ENCODE data around the gene TMEM255B. TPM values are rescaled to one million over a fixed set of nuclear protein-coding genes. Genes with fewer than 3 reads are reported as not detected.
A peak's percentile ranks its signal among the peaks of the same experiment; 100 is the strongest.

TMEM255B gene
- total and polyA plus RNA-seq, 2 of the 4 experiments (the other 2 are of a cell fraction) = 0.36 to 0.94 TPM

- DNase-seq (no peak), ATAC-seq (ENCODE audit: low read depth) (no peak)
- peak overlapping the region; percentile 96 for H3K27ac ChIP-seq (ENCODE audit: insufficient read depth, low read length)
- peak overlapping the region; percentile 48 for H3K23ac ChIP-seq (ENCODE audit: low read depth, low read length)
- H2BK5ac ChIP-seq (ENCODE audit: low read depth, low read length, poor library complexity, severe bottlenecking) = peak overlapping the region; percentile 98
- dilution Hi-C loops (cut with HindIII; ENCODE audit: low sequenced_read_pairs, unreplicated experiment) = no loop called here
- H3K9ac ChIP-seq (ENCODE audit: low read depth, low read length) = peak overlapping the region; percentile 68
- no peaks in the 10 kb centered on the region for H3K27me3 ChIP-seq (ENCODE audit: control insufficient read depth, insufficient read depth, low read length)
- in situ Hi-C loops (cut with MboI; ENCODE audit: low sequenced_read_pairs) = no loop called here
- H2AK9ac ChIP-seq (replicated peaks; ENCODE audit: low read depth, low read length, poor library complexity) = peak overlapping the region; percentile 99
- H3K56ac ChIP-seq (ENCODE audit: extremely low read depth, insufficient read depth, low read length) = no peak overlapping the region
- H3K4me3 ChIP-seq (ENCODE audit: insufficient read depth, low read depth, low read length) = peak overlapping the region; percentile 27
- peaks cover 42% of the 10 kb centered on the region for H3K4me1 ChIP-seq (ENCODE audit: control insufficient read depth, insufficient read depth, low read length)
- peak overlapping the region; percentile 46; the same call in 1 of the 2 replicates for H2BK20ac ChIP-seq (ENCODE audit: low read depth, low read length)
- peak overlapping the region; percentile 65 for H4K5ac ChIP-seq (ENCODE audit: low read depth, low read length)
- peak overlapping the region; percentile 80 for H3K14ac ChIP-seq (replicated peaks; ENCODE audit: low read depth, low read length)
- BruUV-seq (replicated peaks) = no TSS peak
- peak overlapping the region; percentile 83 for H2BK120ac ChIP-seq (ENCODE audit: low read depth, low read length)
- peak overlapping the region; percentile 69 for H2AFZ ChIP-seq (replicated peaks; ENCODE audit: low read length, poor library complexity)
- peaks cover 55% of the 10 kb centered on the region for H3K36me3 ChIP-seq (ENCODE audit: control insufficient read depth, insufficient read depth, low read length)
- POLR2A ChIA-PET (ENCODE audit: unreplicated experiment) = no interaction called here
- peaks cover 7% of the 10 kb centered on the region; the same call in 1 of the 2 replicates for H3K9me1 ChIP-seq (ENCODE audit: insufficient read depth, low read length)
- H4K91ac ChIP-seq (ENCODE audit: insufficient read depth, low read depth, low read length) = peak overlapping the region; percentile 91
- intact Hi-C loops (cut with micrococcal nuclease) = no loop called here
- H2BK15ac ChIP-seq (ENCODE audit: low read depth, low read length) = peak overlapping the region; percentile 43; the same call in 1 of the 3 replicates
- H3K4ac ChIP-seq (ENCODE audit: low read depth, low read length) = peak overlapping the region; percentile 89
- 56% methylated on average over 2 of the region's 8 CpGs; no CpG with 5 or more reads in 1 of the 2 experiments for WGBS, 2 experiments (ENCODE audit: extremely low coverage in 2 of 2, insufficient read length in 1 of 2)
- peaks cover 43% of the 10 kb centered on the region for H4K20me1 ChIP-seq (ENCODE audit: insufficient read depth, low read length)
- peak overlapping the region; percentile 49; the same call in 1 of the 2 replicates for H3K18ac ChIP-seq (ENCODE audit: low read depth, low read length)
- TF ChIP-seq CHD1 (IDR thresholded peaks at IDR 0.05; ENCODE audit: low read depth, low read length) = no peak
- TF ChIP-seq MAFK (IDR thresholded peaks at IDR 0.05; ENCODE audit: low read depth, low read length) = no peak
- TF ChIP-seq RFX5 (IDR thresholded peaks at IDR 0.05; ENCODE audit: low read depth, low read length) = no peak
- TF ChIP-seq RAD21 (IDR thresholded peaks at IDR 0.05; ENCODE audit: low read length) = no peak
- TF ChIP-seq, protein P1, sequence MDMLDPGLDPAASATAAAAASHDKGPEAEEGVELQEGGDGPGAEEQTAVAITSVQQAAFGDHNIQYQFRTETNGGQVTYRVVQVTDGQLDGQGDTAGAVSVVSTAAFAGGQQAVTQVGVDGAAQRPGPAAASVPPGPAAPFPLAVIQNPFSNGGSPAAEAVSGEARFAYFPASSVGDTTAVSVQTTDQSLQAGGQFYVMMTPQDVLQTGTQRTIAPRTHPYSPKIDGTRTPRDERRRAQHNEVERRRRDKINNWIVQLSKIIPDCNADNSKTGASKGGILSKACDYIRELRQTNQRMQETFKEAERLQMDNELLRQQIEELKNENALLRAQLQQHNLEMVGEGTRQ (IDR thresholded peaks at IDR 0.05; ENCODE audit: low read depth, low read length) = no peak
- no peak for TF ChIP-seq BHLHE40 (IDR thresholded peaks at IDR 0.05; ENCODE audit: low read depth, low read length)
- no peak for TF ChIP-seq RCOR1 (IDR thresholded peaks at IDR 0.05; ENCODE audit: insufficient replicate concordance, low read length)
- TF ChIP-seq, protein P2, sequence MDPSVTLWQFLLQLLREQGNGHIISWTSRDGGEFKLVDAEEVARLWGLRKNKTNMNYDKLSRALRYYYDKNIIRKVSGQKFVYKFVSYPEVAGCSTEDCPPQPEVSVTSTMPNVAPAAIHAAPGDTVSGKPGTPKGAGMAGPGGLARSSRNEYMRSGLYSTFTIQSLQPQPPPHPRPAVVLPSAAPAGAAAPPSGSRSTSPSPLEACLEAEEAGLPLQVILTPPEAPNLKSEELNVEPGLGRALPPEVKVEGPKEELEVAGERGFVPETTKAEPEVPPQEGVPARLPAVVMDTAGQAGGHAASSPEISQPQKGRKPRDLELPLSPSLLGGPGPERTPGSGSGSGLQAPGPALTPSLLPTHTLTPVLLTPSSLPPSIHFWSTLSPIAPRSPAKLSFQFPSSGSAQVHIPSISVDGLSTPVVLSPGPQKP (IDR thresholded peaks at IDR 0.05; ENCODE audit: borderline replicate concordance, low read depth, low read length) = no peak
- TF ChIP-seq, protein P3, sequence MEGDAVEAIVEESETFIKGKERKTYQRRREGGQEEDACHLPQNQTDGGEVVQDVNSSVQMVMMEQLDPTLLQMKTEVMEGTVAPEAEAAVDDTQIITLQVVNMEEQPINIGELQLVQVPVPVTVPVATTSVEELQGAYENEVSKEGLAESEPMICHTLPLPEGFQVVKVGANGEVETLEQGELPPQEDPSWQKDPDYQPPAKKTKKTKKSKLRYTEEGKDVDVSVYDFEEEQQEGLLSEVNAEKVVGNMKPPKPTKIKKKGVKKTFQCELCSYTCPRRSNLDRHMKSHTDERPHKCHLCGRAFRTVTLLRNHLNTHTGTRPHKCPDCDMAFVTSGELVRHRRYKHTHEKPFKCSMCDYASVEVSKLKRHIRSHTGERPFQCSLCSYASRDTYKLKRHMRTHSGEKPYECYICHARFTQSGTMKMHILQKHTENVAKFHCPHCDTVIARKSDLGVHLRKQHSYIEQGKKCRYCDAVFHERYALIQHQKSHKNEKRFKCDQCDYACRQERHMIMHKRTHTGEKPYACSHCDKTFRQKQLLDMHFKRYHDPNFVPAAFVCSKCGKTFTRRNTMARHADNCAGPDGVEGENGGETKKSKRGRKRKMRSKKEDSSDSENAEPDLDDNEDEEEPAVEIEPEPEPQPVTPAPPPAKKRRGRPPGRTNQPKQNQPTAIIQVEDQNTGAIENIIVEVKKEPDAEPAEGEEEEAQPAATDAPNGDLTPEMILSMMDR (conservative IDR thresholded peaks at IDR 0.05; ENCODE audit: low read depth, low read length) = no peak
- TF ChIP-seq MAZ (IDR thresholded peaks at IDR 0.05; ENCODE audit: borderline replicate concordance, low read depth, low read length) = no peak
- TF ChIP-seq FOS (IDR thresholded peaks at IDR 0.05; ENCODE audit: low read depth, low read length) = no peak
- no peak for TF ChIP-seq SMC3 (IDR thresholded peaks at IDR 0.05; ENCODE audit: low read depth, low read length)
- no peaks in the 10 kb centered on the region for H3K9me3 ChIP-seq (ENCODE audit: control insufficient read depth, insufficient read depth, low read length)
- H3K79me1 ChIP-seq (ENCODE audit: low read depth in 1 of 2, low read length in 2 of 2) = peaks cover 21 to 83% of the 10 kb centered on the region in 2 experiments
- CTCF ChIA-PET = no interaction called here
- H4K8ac ChIP-seq (ENCODE audit: low read depth in 2 of 2, low read length in 2 of 2) = peak overlapping the region; percentile 25 to 74; a peak in 3 of 4 replicates
- peak overlapping the region; percentile 82 for H3K4me2 ChIP-seq (ENCODE audit: low read depth, low read length)
- peak overlapping the region; percentile 66 for H2AK5ac ChIP-seq (ENCODE audit: low read depth, low read length)
These were observed 79.7 kb downstream of the TMEM255B start for GRCh38 chr13:113838711-113839201.

Measured in IMR-90 (cell line).